SK-N-SH (cell line): ENCODE measurements around the gene IGF2BP2.

Experiments used
- CTCF ChIP-seq: fragments of 200-600 bp; sonication (generic); IDR thresholded peaks from 2 replicates; pipeline ENCODE4 v1.6.1; 2017; ENCODE audit warnings: antibody characterized with exemption, mild to moderate bottlenecking, moderate library complexity
- EP300 ChIP-seq, 2 experiments: IDR thresholded peaks; 2 replicates each; pipeline versions ENCODE4 v1.4.0 to v1.6.1; 2012; ENCODE audit warnings: borderline replicate concordance in 1 of 2, low read depth in 1 of 2, low read length in 1 of 2
- POLR2AphosphoS5 ChIP-seq: IDR thresholded peaks from 2 replicates; pipeline ENCODE4 v1.6.1; 2012; ENCODE audit warnings: low read depth, low read length
- TCF12 ChIP-seq: IDR thresholded peaks from 2 replicates; pipeline ENCODE4 v1.4.0; 2012

DNA sequence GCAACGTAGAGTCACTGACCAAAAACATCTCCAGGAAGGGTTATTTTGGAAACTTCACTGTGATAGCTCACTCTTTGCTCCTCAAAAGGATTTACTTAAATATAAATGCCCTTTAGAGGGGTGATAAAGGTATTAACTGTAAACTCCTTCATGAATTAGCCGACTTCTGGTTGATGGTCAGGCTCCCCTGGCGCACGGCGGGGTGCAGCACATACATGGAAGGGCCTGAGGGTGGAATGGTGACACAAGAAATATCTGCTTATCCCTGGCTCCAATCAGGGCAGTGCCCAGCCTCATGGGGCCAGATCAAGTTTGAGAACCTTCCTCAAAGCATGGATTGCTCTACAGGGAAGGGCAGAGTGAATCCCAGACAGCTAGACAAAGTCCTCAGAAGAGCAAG lies 116.5 kb downstream of the IGF2BP2 start:
- TF ChIP-seq TCF12 (no peak), CTCF (no peak), EP300 (IDR thresholded peaks at IDR 0.05; ENCODE audit: borderline replicate concordance in 1 of 2, low read depth in 1 of 2, low read length in 1 of 2) (no peak), POLR2AphosphoS5 (no peak)
